GM12891 (cell line): Measurements from ENCODE around the gene TSC22D3.
A peak's percentile ranks its signal among the peaks of the same experiment; 100 is the strongest.

ENCODE experiments used
- PAX5 ChIP-seq: IDR thresholded peaks from 2 replicates; pipeline ENCODE4 v1.6.1; 2011; ENCODE audit warnings: low read length, moderate library complexity, mild to moderate bottlenecking; ENCODE audit not compliant: insufficient read depth, severe bottlenecking
- POLR2A ChIP-seq: IDR thresholded peaks from 2 replicates; pipeline ENCODE4 v1.6.1; 2011; ENCODE audit warnings: low read depth, low read length, control low read depth
- POLR2AphosphoS5 ChIP-seq: IDR thresholded peaks from 2 replicates; pipeline ENCODE4 v1.6.1; 2011; ENCODE audit warnings: low read depth, low read length, control low read depth
- POU2F2 ChIP-seq: IDR thresholded peaks from 2 replicates; pipeline ENCODE4 v1.6.1; 2011; ENCODE audit warnings: low read depth, mild to moderate bottlenecking, control low read depth, low read length, moderate library complexity
- SPI1 ChIP-seq: IDR thresholded peaks from 2 replicates; pipeline ENCODE4 v1.6.1; 2011; ENCODE audit warnings: low read depth, low read length, control low read depth
- TAF1 ChIP-seq: IDR thresholded peaks from 2 replicates; pipeline ENCODE4 v1.6.1; 2011; ENCODE audit warnings: low read depth, low read length, control low read depth

- TF ChIP-seq POLR2A (no peak), POLR2AphosphoS5 (no peak), TAF1 (no peak), SPI1 (no peak), PAX5 (peak; percentile 8), POU2F2 (no peak)
Measured at GRCh38 chrX:107672955-107673378, 102.6 kb downstream of the TSC22D3 start.
